MCF 10A (cell line): ENCODE results near the gene SFN. TPM values are rescaled to one million over a fixed set of nuclear protein-coding genes. Genes with fewer than 3 reads are reported as not detected.
"Not testable (repeated sequence)": the region's sequence is repeated elsewhere in the genome, so short reads cannot be mapped to it uniquely, and the experiment has no call there.

Experiments
- BruUV-seq: library from RNA; stranded (reverse); fragments of 400-500 nt; replicated peaks from 2 replicates; lab custom pipeline; 2021; lab: Mats Ljungman, UMichigan
- CTCF ChIA-PET: fragments of 300-600 bp; sonication (Branson Sonifier 250); formaldehyde crosslinking; extraction: SDS; loops from one replicate; lab custom pipeline; 2021; ENCODE audit warnings: antibody characterized with exemption, inconsistent platforms; lab: Yijun Ruan, JAX
- POLR2A ChIA-PET: fragments of 300-600, 350-650 bp; sonication (Branson Sonifier 250); formaldehyde crosslinking; extraction: SDS; loops from one replicate; lab custom pipeline; 2020; ENCODE audit warnings: antibody characterized with exemption, inconsistent platforms; lab: Yijun Ruan, JAX
- DNase-seq: peaks from one replicate; pipeline ENCODE4 v3.0.0-alpha.2; 2018; ENCODE audit not compliant: unreplicated experiment
- H3K27ac Mint-ChIP-seq: one replicate; pipeline ENCODE4 v1.8.0; 2022; ENCODE audit warnings: mild to moderate bottlenecking, low read depth, mixed read lengths; ENCODE audit not compliant: unreplicated experiment
- H3K27me3 Mint-ChIP-seq: one replicate; pipeline ENCODE4 v1.8.0; 2022; ENCODE audit warnings: mixed read lengths; ENCODE audit not compliant: insufficient read depth, unreplicated experiment
- H3K36me3 Mint-ChIP-seq: one replicate; pipeline ENCODE4 v1.8.0; 2022; ENCODE audit warnings: mild to moderate bottlenecking, moderate library complexity, mixed read lengths; ENCODE audit not compliant: insufficient read depth, unreplicated experiment
- H3K4me1 Mint-ChIP-seq: one replicate; pipeline ENCODE4 v1.8.0; 2022; ENCODE audit warnings: mixed read lengths; ENCODE audit not compliant: insufficient read depth, unreplicated experiment
- H3K4me3 Mint-ChIP-seq: one replicate; pipeline ENCODE4 v1.8.0; 2022; ENCODE audit warnings: mild to moderate bottlenecking, moderate library complexity, mixed read lengths; ENCODE audit not compliant: unreplicated experiment
- H3K9me3 Mint-ChIP-seq: one replicate; pipeline ENCODE4 v1.8.0; 2022; ENCODE audit warnings: mixed read lengths; ENCODE audit not compliant: unreplicated experiment
- CTCF ChIP-seq: fragments of 200-600 bp; IDR thresholded peaks from one replicate; pipeline ENCODE4 v1.8.0; 2022; ENCODE audit warnings: antibody characterized with exemption, mild to moderate bottlenecking; ENCODE audit not compliant: unreplicated experiment
- intact Hi-C: fragments of 100-400 bp; cut with micrococcal nuclease; formaldehyde crosslinking; loops from 2 replicates; pipeline ENCODE4 v1.14.1; 2022
- total RNA-seq: library from RNA; stranded (reverse); gene quantifications from 2 replicates; pipeline ENCODE4 v1.2.3, GENCODE V29; 2022

SFN gene
- total RNA-seq, 1 experiment from 2014 or later, result 337 TPM

GRCh38 chr1:26877326-26877725 is 14.4 kb downstream of the SFN start:
- no peaks in the 10 kb centered on the region for H3K4me1 Mint-ChIP-seq
- ChIA-PET CTCF (interaction anchor here (1.4 to 3.3 kb wide), 6 partner anchors 11 to 278 kb away, joined by 4 to 27 read pairs (median 16); no protein-coding TSS in a partner anchor), POLR2A (interaction anchor here (1.0 to 3.0 kb wide), 6 partner anchors 10 to 66 kb away, joined by 3 to 12 read pairs (median 6); no protein-coding TSS in a partner anchor)
- no peak overlapping the region for H3K4me3 Mint-ChIP-seq
- no peak for TF ChIP-seq CTCF
- no TSS peak for BruUV-seq
- no peaks in the 10 kb centered on the region for H3K9me3 Mint-ChIP-seq
- H3K36me3 Mint-ChIP-seq, result peaks cover 38% of the 10 kb centered on the region
- intact Hi-C loops, result no loop called here
- no peak for DNase-seq
- H3K27me3 Mint-ChIP-seq, result no peaks in the 10 kb centered on the region
- no peak overlapping the region for H3K27ac Mint-ChIP-seq

GRCh38 chr1:26879793-26880192 is 16.8 kb downstream of the SFN start:
- no TSS peak for BruUV-seq
- no peaks in the 10 kb centered on the region for H3K27me3 Mint-ChIP-seq
- intact Hi-C loops, result no loop called here
- ChIA-PET CTCF (interaction anchor here (0.9 to 1.7 kb wide), 4 partner anchors 13 to 70 kb away, joined by 3 to 9 read pairs (median 5); no protein-coding TSS in a partner anchor), POLR2A (interaction anchor here (1.5 kb wide), 1 partner anchor 15 kb away, joined by 5 read pairs; no protein-coding TSS in a partner anchor)
- H3K36me3 Mint-ChIP-seq, result peaks cover 62% of the 10 kb centered on the region
- no peak overlapping the region for H3K27ac Mint-ChIP-seq
- TF ChIP-seq CTCF, result no peak
- no peaks in the 10 kb centered on the region for H3K9me3 Mint-ChIP-seq
- no peaks in the 10 kb centered on the region for H3K4me1 Mint-ChIP-seq
- no peak for DNase-seq
- H3K4me3 Mint-ChIP-seq, result no peak overlapping the region

GRCh38 chr1:26881611-26882010 is 18.7 kb downstream of the SFN start:
- H3K27ac Mint-ChIP-seq, H3K4me1 Mint-ChIP-seq, intact Hi-C loops, H3K9me3 Mint-ChIP-seq, H3K27me3 Mint-ChIP-seq, DNase-seq, H3K4me3 Mint-ChIP-seq, BruUV-seq: not testable (repeated sequence)
- peaks cover 81% of the 10 kb centered on the region for H3K36me3 Mint-ChIP-seq
- ChIA-PET POLR2A (interaction anchor here (0.8 to 2.8 kb wide), 5 partner anchors 12 to 33 kb away, joined by 3 to 13 read pairs (median 4); no protein-coding TSS in a partner anchor), CTCF (interaction anchor here (0.6 to 2.6 kb wide), 9 partner anchors 9 to 387 kb away, joined by 3 to 14 read pairs (median 5); no protein-coding TSS in a partner anchor)

- Mint-ChIP-seq H3K27me3 (no peaks in the 10 kb centered on the region), H3K9me3 (no peaks in the 10 kb centered on the region), H3K36me3 (peaks cover 91% of the 10 kb centered on the region), H3K27ac (no peak overlapping the region), H3K4me3 (no peak overlapping the region), H3K4me1 (no peaks in the 10 kb centered on the region)
- BruUV-seq, result no TSS peak
- TF ChIP-seq CTCF, result no peak
- intact Hi-C loops, result no loop called here
- DNase-seq, result no peak
- CTCF ChIA-PET, result interaction anchor here (0.7 to 2.6 kb wide), 6 partner anchors 23 to 842 kb away, joined by 3 to 14 read pairs (median 6); no protein-coding TSS in a partner anchor
- POLR2A ChIA-PET, result interaction anchor here (0.5 to 2.8 kb wide), 3 partner anchors 11 to 55 kb away, joined by 3 to 13 read pairs (median 3); no protein-coding TSS in a partner anchor
Observed at GRCh38 chr1:26882696-26883463, 19.9 kb downstream of the SFN start.
